ENCODE data around the gene C19orf33. TPM values are rescaled to one million over a fixed set of nuclear protein-coding genes. Genes with fewer than 3 reads are reported as not detected.
"Not testable (repeated sequence)": the region's sequence is repeated elsewhere in the genome, so short reads cannot be mapped to it uniquely, and the experiment has no call there.

C19orf33 gene
- 267 and 305 TPM in 2 replicates for total RNA-seq

- no peak for DNase-seq (ENCODE audit: low read depth)
- H3K4me3 ChIP-seq (ENCODE audit: low read depth, low read length), result peak within 1 kb of the TSS; percentile 75
- TF ChIP-seq CTCF (conservative IDR thresholded peaks at IDR 0.05; ENCODE audit: low read depth, low read length), result no peak
These were observed at the start of gene C19orf33 for GRCh38 chr19:38303517-38304351. Gene C19orf33 (plus strand): TSS chr19:38304251. CDS start chr19:38304262, 11 bp downstream.

- H3K4me3 ChIP-seq (ENCODE audit: low read depth, low read length), result peak overlapping the region; percentile 53
- DNase-seq (ENCODE audit: low read depth), result no peak
- no peak for TF ChIP-seq CTCF (conservative IDR thresholded peaks at IDR 0.05; ENCODE audit: low read depth, low read length)
These were observed 48.6 kb upstream of the C19orf33 start for GRCh38 chr19:38255383-38256014.

- DNase-seq (ENCODE audit: low read depth); H3K4me3 ChIP-seq (ENCODE audit: low read depth, low read length): not testable (repeated sequence)
These were observed 42.1 kb upstream of the C19orf33 start for GRCh38 chr19:38261942-38262341.

- DNase-seq (ENCODE audit: low read depth), result no peak
- no peak overlapping the region for H3K4me3 ChIP-seq (ENCODE audit: low read depth, low read length)
- TF ChIP-seq CTCF (conservative IDR thresholded peaks at IDR 0.05; ENCODE audit: low read depth, low read length), result no peak
These were observed 41.3 kb upstream of the C19orf33 start for GRCh38 chr19:38262585-38263268.

GRCh38 chr19:38263689-38264485 lies 40.2 kb upstream of the C19orf33 start:
- no peak for TF ChIP-seq CTCF (conservative IDR thresholded peaks at IDR 0.05; ENCODE audit: low read depth, low read length)
- peak overlapping the region; percentile 91 for H3K4me3 ChIP-seq (ENCODE audit: low read depth, low read length)

GRCh38 chr19:38264486-38265212 lies 39.4 kb upstream of the C19orf33 start, which contains the start of gene SPINT2:
Gene SPINT2 (plus strand): TSS chr19:38264573. CDS start chr19:38264893, 320 bp downstream.
- peak within 1 kb of the TSS; percentile 91 for H3K4me3 ChIP-seq (ENCODE audit: low read depth, low read length)
- no peak for DNase-seq (ENCODE audit: low read depth)
- TF ChIP-seq CTCF (conservative IDR thresholded peaks at IDR 0.05; ENCODE audit: low read depth, low read length), result no peak

More at GRCh38 chr19:38263689-38264485, 40.2 kb upstream of the C19orf33 start:
- DNase-seq (ENCODE audit: low read depth), result no peak

Data from epithelial cell of proximal tubule (primary cell).